Measurements from ENCODE around the gene ERGIC1.

- TF ChIP-seq, protein P1, sequence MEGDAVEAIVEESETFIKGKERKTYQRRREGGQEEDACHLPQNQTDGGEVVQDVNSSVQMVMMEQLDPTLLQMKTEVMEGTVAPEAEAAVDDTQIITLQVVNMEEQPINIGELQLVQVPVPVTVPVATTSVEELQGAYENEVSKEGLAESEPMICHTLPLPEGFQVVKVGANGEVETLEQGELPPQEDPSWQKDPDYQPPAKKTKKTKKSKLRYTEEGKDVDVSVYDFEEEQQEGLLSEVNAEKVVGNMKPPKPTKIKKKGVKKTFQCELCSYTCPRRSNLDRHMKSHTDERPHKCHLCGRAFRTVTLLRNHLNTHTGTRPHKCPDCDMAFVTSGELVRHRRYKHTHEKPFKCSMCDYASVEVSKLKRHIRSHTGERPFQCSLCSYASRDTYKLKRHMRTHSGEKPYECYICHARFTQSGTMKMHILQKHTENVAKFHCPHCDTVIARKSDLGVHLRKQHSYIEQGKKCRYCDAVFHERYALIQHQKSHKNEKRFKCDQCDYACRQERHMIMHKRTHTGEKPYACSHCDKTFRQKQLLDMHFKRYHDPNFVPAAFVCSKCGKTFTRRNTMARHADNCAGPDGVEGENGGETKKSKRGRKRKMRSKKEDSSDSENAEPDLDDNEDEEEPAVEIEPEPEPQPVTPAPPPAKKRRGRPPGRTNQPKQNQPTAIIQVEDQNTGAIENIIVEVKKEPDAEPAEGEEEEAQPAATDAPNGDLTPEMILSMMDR (IDR thresholded peaks at IDR 0.05; ENCODE audit: poor library complexity, severe bottlenecking) = no peak
- TF ChIP-seq MXI1 (conservative IDR thresholded peaks at IDR 0.05; ENCODE audit: poor library complexity, severe bottlenecking) = no peak
- TF ChIP-seq SMC3 (conservative IDR thresholded peaks at IDR 0.05; ENCODE audit: poor library complexity) = no peak
Observed at GRCh38 chr5:172859966-172860365, 25.9 kb downstream of the ERGIC1 start.
